ENCODE results near the gene MAPK10.

The MAPK10 gene

DNA sequence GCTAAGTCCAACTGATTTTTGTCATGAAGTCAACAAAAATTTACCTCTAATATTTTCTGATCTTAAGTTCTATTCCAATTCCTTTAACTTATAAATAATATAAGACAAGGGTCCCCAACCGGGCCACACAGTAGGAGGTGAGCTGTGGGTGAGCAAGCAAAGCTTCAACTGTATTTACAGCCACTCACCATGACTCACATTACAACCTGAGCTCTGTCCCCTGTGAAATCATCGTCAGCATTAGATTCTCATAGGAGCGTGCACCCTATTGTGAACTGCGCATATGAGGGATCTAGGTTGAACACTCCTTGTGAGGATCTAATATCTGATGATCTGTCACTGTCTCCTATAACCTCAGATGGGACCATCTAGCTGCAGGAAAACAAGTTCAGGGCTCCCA lies 227.4 kb downstream of the MAPK10 start:
- H3K4me3 ChIP-seq (ENCODE audit: low read depth, low read length), result no peak overlapping the region
- no peak for DNase-seq (ENCODE audit: low read depth)
- TF ChIP-seq CTCF (conservative IDR thresholded peaks at IDR 0.05; ENCODE audit: low read depth, low read length), result no peak

GRCh38 chr4:86131456-86131855 lies 228.4 kb downstream of the MAPK10 start:
- DNase-seq (ENCODE audit: low read depth), result no peak
- TF ChIP-seq CTCF (conservative IDR thresholded peaks at IDR 0.05; ENCODE audit: low read depth, low read length), result no peak
- no peak overlapping the region for H3K4me3 ChIP-seq (ENCODE audit: low read depth, low read length)

- TF ChIP-seq CTCF (conservative IDR thresholded peaks at IDR 0.05; ENCODE audit: low read depth, low read length), result no peak
- no peak for DNase-seq (ENCODE audit: low read depth)
- no peak overlapping the region for H3K4me3 ChIP-seq (ENCODE audit: low read depth, low read length)
These were observed 229.5 kb downstream of the MAPK10 start for GRCh38 chr4:86130160-86130933.

- TF ChIP-seq CTCF (conservative IDR thresholded peaks at IDR 0.05; ENCODE audit: low read depth, low read length), result no peak
- no peak overlapping the region for H3K4me3 ChIP-seq (ENCODE audit: low read depth, low read length)
- DNase-seq (ENCODE audit: low read depth), result no peak
These were observed 230.3 kb downstream of the MAPK10 start for GRCh38 chr4:86129546-86129945.

GRCh38 chr4:86122404-86122803 lies 237.4 kb downstream of the MAPK10 start:
- H3K4me3 ChIP-seq (ENCODE audit: low read depth, low read length), result no peak overlapping the region
- DNase-seq (ENCODE audit: low read depth), result no peak
- no peak for TF ChIP-seq CTCF (conservative IDR thresholded peaks at IDR 0.05; ENCODE audit: low read depth, low read length)

DNA sequence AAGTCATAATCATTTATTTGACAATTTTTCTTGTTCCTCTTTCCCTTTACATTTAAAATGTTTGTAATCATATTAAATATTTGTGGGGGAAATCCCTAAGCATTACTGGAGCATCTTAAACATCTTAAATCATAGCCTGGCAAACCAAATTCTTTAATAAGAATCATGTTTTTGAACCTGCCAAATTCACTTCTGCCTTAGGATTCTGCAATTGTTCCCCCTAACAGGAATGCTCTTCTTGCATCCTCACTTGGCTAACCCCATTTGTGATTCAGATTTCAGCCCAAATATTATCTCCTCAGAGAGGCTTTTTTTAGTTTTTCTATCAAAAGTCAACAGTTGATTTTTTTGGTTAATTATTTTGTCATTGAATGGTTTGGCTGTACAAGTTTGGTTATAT lies 241.1 kb downstream of the MAPK10 start:
- no peak for DNase-seq (ENCODE audit: low read depth)
- H3K4me3 ChIP-seq (ENCODE audit: low read depth, low read length), result no peak overlapping the region
- TF ChIP-seq CTCF (conservative IDR thresholded peaks at IDR 0.05; ENCODE audit: low read depth, low read length), result no peak

DNA sequence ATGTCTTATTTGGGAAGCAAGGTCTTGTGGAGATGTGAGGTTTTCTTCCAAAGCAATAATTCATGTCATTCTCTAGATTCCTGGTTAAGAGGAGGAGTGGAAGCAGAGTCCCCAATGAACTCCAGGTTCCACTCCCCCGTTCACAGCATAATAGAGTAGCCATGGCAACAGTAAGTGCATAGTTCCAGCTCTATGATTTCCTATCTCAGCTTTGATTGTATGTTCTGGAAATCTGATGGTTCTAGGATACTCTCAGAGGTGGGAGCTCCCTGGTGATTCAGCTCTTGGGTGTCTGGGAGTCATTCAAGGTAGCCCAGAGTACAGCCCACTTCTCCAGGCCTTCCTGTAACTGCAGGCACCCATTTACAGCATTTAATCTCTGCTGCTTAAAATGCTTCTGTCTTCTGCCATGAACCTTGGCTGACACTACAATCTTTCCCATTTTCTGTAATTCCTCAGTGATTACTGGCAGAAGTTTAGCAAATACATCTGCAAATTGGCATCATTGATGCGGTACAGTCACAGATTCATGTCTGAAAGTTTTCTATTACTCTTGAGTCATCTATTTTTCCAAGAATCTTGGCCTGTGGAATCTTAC lies 242.0 kb downstream of the MAPK10 start:
- peak; percentile 72 for DNase-seq (ENCODE audit: low read depth)
- H3K4me3 ChIP-seq (ENCODE audit: low read depth, low read length), result no peak overlapping the region
- TF ChIP-seq CTCF (conservative IDR thresholded peaks at IDR 0.05; ENCODE audit: low read depth, low read length), result no peak

All from choroid plexus epithelial cell (primary cell).